Psoas muscle (tissue), 8 donors: Measurements from ENCODE around the gene RNF180. TPM values are rescaled to one million over a fixed set of nuclear protein-coding genes. Genes with fewer than 3 reads are reported as not detected.

Source experiments
- ATAC-seq, 4 donors: fragments of 200-7000 bp; cut with Tn5 transposase; one replicate each; pipeline ENCODE4 v1.9.1; 2020; ENCODE audit warnings: moderate library complexity in 3 of 4, mild to moderate bottlenecking in 2 of 4
- DNase-seq, 2 donors: peaks; one replicate each; pipeline ENCODE4 v3.0.0-alpha.2; 2020
- H3K27ac ChIP-seq: fragments of 200-600 bp; one replicate; pipeline ENCODE4 v1.8.0; 2022
- H3K27me3 ChIP-seq, 3 donors: fragments of 200-600 bp in 1 of 3; one replicate each; pipeline versions ENCODE4 v1.6.1 to v1.8.0; 2013 to 2022; ENCODE audit warnings: low read length in 2 of 3, mild to moderate bottlenecking in 2 of 3, moderate library complexity in 1 of 3; ENCODE audit not compliant: insufficient read depth in 3 of 3
- H3K36me3 ChIP-seq, 2 donors: fragments of 200-600 bp in 1 of 2; one replicate each; pipeline versions ENCODE4 v1.6.1 to v1.8.0; 2013 to 2022; ENCODE audit warnings: low read depth in 1 of 2, mild to moderate bottlenecking in 1 of 2, moderate library complexity in 1 of 2; ENCODE audit not compliant: insufficient read depth in 1 of 2
- H3K4me1 ChIP-seq: fragments of 200-600 bp; one replicate; pipeline ENCODE4 v1.8.0; 2022
- H3K4me3 ChIP-seq: fragments of 200-600 bp; one replicate; pipeline ENCODE4 v1.8.0; 2022; ENCODE audit warnings: mild to moderate bottlenecking
- H3K9me3 ChIP-seq: fragments of 200-600 bp; one replicate; pipeline ENCODE4 v1.8.0; 2022
- WGBS, 3 donors: extraction: QIAGEN DNeasy Blood & Tissue Kit; methylation state at CpG; one replicate each; pipeline versions ENCODE4 v1.1.6 to v1.1.7; 2013; 5-methylcytosine and 5-hydroxymethylcytosine counted together
- intact Hi-C, 2 donors: fragments of 100-400 bp; cut with DNase I; formaldehyde crosslinking; loops; one replicate each; pipeline versions ENCODE4 v1.11.0 to v1.14.2; 2022
- polyA plus RNA-seq, 3 donors: library from polyadenylated mRNA; stranded (reverse); fragments of 200-250 nt; gene quantifications; one replicate each; pipeline ENCODE4 v1.2.3, GENCODE V29; 2013
- total RNA-seq, 4 donors: library from RNA; stranded (reverse); fragmentation: NEBNext Ultra II Directional in 2 of 4; extraction: Animal tissue kit (Norgen Biotek cat#: 25700) in 2 of 4; gene quantifications; one replicate each; pipeline versions ENCODE4 v1.2.1 to v1.2.4, GENCODE V29; 2021 to 2023
- TF ChIP-seq, protein P1 (sequence below): fragments of 200-600 bp; IDR thresholded peaks from one replicate; pipeline ENCODE4 v1.8.0; 2022; ENCODE audit warnings: antibody characterized with exemption
- donor health status: healthy with polysubstance abuse.
- donor health status: DM: no; HTN: no; CAD: no; lungs with moderate emphysema.
- donor health status: Bipolar disorder and iron deficiency.
- donor health status: healthy.
- donor health status: DM: yes; HTN: yes; CAD: no.
- donor health status: DM: no; HTN: no; CAD: no.
- donor health status: DM: no; HTN: no; CAD: no.
- donor health status: DM: yes; HTN: yes; CAD: no.

Gene RNF180
- total and polyA plus RNA-seq, 7 donors, result 0.21 to 8.9 (median 4.6) TPM

GRCh38 chr5:64183956-64184355, 18.3 kb downstream of the RNF180 start:
- no peaks in the 10 kb centered on the region for H3K27me3 ChIP-seq
- no peak for ATAC-seq
- TF ChIP-seq, protein P1, sequence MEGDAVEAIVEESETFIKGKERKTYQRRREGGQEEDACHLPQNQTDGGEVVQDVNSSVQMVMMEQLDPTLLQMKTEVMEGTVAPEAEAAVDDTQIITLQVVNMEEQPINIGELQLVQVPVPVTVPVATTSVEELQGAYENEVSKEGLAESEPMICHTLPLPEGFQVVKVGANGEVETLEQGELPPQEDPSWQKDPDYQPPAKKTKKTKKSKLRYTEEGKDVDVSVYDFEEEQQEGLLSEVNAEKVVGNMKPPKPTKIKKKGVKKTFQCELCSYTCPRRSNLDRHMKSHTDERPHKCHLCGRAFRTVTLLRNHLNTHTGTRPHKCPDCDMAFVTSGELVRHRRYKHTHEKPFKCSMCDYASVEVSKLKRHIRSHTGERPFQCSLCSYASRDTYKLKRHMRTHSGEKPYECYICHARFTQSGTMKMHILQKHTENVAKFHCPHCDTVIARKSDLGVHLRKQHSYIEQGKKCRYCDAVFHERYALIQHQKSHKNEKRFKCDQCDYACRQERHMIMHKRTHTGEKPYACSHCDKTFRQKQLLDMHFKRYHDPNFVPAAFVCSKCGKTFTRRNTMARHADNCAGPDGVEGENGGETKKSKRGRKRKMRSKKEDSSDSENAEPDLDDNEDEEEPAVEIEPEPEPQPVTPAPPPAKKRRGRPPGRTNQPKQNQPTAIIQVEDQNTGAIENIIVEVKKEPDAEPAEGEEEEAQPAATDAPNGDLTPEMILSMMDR, result no peak
- no peak for DNase-seq
- H3K4me3 ChIP-seq, result no peak overlapping the region
- peaks cover 5% of the 10 kb centered on the region for H3K4me1 ChIP-seq
- no peaks in the 10 kb centered on the region for H3K9me3 ChIP-seq
- intact Hi-C loops, result no loop called here
- no peaks in the 10 kb centered on the region for H3K36me3 ChIP-seq
- no peak overlapping the region for H3K27ac ChIP-seq
- 97% methylated on average over 1 of the region's 1 CpG for WGBS, 3 donors

GRCh38 chr5:64184832-64185231, 19.2 kb downstream of the RNF180 start:
- TF ChIP-seq, protein P1, result no peak
- Histone ChIP-seq H3K9me3 (no peaks in the 10 kb centered on the region), H3K36me3 (no peaks in the 10 kb centered on the region), H3K27me3 (no peaks in the 10 kb centered on the region), H3K4me3 (no peak overlapping the region), H3K27ac (no peak overlapping the region), H3K4me1 (peaks cover 5% of the 10 kb centered on the region)
- no peak for ATAC-seq
- intact Hi-C loops, result no loop called here
- no peak for DNase-seq
- WGBS, 3 donors, result 69 to 86% (median 70%) methylated on average over 1 of the region's 1 CpG

DNA sequence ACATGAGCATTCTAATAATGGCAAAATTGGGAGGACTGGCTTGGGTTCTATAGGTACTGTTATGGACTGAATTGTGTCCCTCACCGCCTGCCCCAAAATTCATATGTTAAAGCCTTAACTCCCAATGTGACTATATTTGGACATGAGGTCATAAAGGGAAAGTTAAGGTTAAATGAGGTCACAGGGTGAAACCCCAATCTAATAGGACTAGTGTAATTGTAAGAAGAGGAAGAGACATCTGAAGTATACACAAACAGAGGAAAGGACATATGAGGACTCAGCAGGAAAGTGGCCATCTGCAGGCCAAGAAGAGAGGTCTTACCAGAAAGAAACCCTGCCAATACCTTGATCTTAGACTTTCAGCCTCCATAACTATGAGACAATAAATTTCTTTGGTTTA, 23.1 kb downstream of the RNF180 start:
- 96 to 100% (median 97%) methylated on average over 1 of the region's 1 CpG for WGBS, 3 donors
- Histone ChIP-seq H3K36me3 (no peaks in the 10 kb centered on the region), H3K9me3 (no peaks in the 10 kb centered on the region), H3K27me3 (no peaks in the 10 kb centered on the region), H3K4me1 (peaks cover 12% of the 10 kb centered on the region), H3K27ac (no peak overlapping the region), H3K4me3 (no peak overlapping the region)
- ATAC-seq (no peak), DNase-seq (no peak)
- TF ChIP-seq, protein P1, result no peak
- intact Hi-C loops, result no loop called here

DNA sequence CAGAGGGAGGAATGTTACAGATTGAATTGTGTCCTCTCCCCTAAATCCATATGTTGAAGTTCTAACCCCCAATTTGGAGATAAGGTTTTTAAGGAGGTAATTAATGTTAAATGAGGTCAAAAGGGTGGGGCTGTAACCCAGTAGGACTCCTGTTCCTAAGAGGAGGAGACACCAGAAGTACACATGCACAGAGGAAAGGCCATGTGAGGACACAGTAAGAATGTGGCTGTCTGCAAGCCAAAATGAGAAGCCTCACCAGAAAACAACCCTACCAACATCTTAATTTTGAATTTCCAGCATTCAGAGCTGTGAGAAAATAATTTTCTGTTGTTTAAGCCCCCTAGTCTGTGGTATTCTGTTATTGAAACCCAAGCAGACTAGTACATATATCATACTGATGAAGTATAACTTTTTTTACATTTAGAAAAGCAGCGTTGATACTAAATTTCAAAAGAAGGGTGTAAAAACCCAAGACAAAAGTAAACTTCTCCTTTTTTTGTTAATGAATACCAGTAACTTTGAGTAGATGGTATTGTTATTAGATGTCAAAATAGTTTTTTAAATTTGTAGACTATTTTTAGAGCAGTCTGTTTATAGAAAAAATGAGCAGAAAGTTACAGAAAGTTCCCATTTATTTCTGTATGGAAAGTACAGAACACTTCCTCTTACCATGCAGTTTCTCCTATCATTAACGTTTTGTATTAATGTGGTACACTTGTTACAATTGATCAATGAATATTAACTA, 25.1 kb downstream of the RNF180 start:
- TF ChIP-seq, protein P1, result no peak
- Histone ChIP-seq H3K27ac (no peak overlapping the region), H3K4me1 (peaks cover 12% of the 10 kb centered on the region), H3K27me3 (no peaks in the 10 kb centered on the region), H3K36me3 (no peaks in the 10 kb centered on the region), H3K9me3 (no peaks in the 10 kb centered on the region), H3K4me3 (no peak overlapping the region)
- ATAC-seq, result no peak
- intact Hi-C loops, result no loop called here
- 21 to 42% (median 28%) methylated on average over 2 of the region's 2 CpGs for WGBS, 3 donors
- no peak for DNase-seq

DNA sequence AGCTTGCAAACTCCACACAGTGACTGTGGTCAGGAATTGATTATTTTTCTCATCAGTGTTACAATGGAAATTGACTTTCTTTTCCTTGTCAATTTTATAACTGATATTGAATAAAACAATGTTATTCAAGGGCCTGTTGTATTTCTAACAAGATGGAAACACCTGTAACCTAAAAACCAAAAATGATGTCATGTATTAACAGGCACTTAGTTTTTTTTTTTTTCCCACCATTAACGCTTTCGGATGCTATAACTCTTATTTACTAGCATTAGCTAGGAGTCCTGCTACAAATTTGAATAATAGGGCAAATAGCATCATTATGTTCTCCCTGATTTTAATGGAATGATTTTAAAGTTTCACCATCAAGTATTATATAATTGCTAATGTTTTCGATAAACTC, 30.3 kb downstream of the RNF180 start:
- Histone ChIP-seq H3K27ac (no peak overlapping the region), H3K4me1 (no peaks in the 10 kb centered on the region), H3K36me3 (no peaks in the 10 kb centered on the region), H3K4me3 (no peak overlapping the region), H3K9me3 (no peaks in the 10 kb centered on the region), H3K27me3 (no peaks in the 10 kb centered on the region)
- ATAC-seq, result no peak
- no peak for DNase-seq
- TF ChIP-seq, protein P1, result no peak
- intact Hi-C loops, result no loop called here
- WGBS, 3 donors, result 93 to 100% (median 95%) methylated on average over 3 of the region's 3 CpGs
